Esophagus muscularis mucosa (tissue), 4 donors: ENCODE data around the gene SEMA6A.

Source experiments
- EP300 ChIP-seq: sonication (generic); formaldehyde crosslinking; IDR thresholded peaks from one replicate; pipeline ENCODE4 v1.6.1; 2017; ENCODE audit warnings: antibody characterized with exemption
- POLR2A ChIP-seq: fragments of 450-650 bp; IDR thresholded peaks from one replicate; pipeline ENCODE4 v1.6.1; 2017; ENCODE audit warnings: antibody characterized with exemption, moderate library complexity, mild to moderate bottlenecking, low read depth
- POLR2AphosphoS5 ChIP-seq, 2 donors: sonication (generic); formaldehyde crosslinking; IDR thresholded peaks; one replicate each; pipeline ENCODE4 v1.6.1; 2017; ENCODE audit warnings: antibody characterized with exemption in 2 of 2
- TF ChIP-seq, protein P1 (sequence below), 3 experiments: fragments of 200-600 bp in 2 of 3; fragments of 450-650 bp in 1 of 3; sonication (generic) in 2 of 3; IDR thresholded peaks; one replicate each; pipeline ENCODE4 v1.5.1; 2017 to 2019; ENCODE audit warnings: antibody characterized with exemption in 3 of 3, mild to moderate bottlenecking in 2 of 3, moderate library complexity in 1 of 3

DNA sequence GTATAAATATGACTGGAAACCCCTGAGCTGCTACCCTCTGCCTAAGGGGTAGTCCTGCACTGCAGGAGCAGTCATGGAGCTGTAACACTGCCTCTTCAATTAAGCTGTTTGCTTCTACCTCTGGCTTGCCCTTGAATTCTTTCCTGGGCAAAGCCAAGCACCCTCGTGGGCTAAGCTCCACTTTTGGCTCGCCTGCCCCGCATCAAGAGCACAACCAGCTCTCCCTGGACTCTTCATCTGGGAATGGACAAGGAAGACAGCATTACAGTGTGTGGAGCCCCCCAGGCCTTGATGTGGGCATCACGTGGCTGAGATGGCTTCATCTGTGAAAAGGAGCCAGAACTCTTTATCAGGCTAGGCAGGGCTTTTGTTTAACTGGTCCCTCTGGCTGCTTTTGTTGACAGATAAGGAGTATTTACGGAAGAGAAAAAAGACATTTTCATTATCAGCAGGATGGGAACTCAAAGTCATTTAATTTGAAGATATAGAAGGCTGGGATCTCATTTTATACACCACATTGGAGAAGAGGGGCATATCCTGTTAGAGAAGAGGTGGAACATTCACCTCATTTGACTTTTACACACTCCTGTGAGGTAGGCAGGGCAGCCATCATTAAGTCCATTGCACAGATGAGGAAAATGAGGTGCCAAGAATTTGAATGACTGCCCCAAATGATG lies 137.8 kb downstream of the SEMA6A start:
- TF ChIP-seq, protein P1, sequence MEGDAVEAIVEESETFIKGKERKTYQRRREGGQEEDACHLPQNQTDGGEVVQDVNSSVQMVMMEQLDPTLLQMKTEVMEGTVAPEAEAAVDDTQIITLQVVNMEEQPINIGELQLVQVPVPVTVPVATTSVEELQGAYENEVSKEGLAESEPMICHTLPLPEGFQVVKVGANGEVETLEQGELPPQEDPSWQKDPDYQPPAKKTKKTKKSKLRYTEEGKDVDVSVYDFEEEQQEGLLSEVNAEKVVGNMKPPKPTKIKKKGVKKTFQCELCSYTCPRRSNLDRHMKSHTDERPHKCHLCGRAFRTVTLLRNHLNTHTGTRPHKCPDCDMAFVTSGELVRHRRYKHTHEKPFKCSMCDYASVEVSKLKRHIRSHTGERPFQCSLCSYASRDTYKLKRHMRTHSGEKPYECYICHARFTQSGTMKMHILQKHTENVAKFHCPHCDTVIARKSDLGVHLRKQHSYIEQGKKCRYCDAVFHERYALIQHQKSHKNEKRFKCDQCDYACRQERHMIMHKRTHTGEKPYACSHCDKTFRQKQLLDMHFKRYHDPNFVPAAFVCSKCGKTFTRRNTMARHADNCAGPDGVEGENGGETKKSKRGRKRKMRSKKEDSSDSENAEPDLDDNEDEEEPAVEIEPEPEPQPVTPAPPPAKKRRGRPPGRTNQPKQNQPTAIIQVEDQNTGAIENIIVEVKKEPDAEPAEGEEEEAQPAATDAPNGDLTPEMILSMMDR (IDR thresholded peaks at IDR 0.05) = no peak
- TF ChIP-seq POLR2AphosphoS5 (IDR thresholded peaks at IDR 0.05) (no peak), POLR2A (no peak), EP300 (no peak)
